Globus pallidus (tissue), 1 donor: Measurements from ENCODE around the gene GGACT.

Experiments
- DNase-seq: peaks from one replicate; pipeline ENCODE4 v3.0.0-alpha.2; 2015; ENCODE audit warnings: low spot score

Gene GGACT

GRCh38 chr13:100513171-100513570 lies 75.4 kb downstream of the GGACT start:
- DNase-seq = no peak

DNA sequence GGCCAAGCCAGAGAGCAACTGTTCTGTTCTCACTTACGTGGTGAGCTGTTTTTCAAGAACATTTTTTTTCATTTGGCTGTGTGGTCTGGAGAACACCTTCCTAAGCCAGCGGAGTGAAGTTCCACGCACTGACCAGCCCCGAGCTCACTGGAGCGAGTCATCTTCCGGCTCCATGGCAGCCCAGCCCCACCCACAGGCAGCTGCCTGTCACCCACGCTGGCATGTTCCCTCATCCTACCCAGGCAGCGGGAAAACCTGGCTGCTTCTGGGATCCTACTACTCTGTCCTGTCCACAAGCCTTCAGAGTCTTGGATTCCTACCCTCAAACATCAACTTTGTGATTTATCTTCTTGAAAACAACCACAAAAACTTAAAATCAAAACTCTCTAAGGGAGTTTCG lies 76.2 kb downstream of the GGACT start:
- DNase-seq = no peak

DNA sequence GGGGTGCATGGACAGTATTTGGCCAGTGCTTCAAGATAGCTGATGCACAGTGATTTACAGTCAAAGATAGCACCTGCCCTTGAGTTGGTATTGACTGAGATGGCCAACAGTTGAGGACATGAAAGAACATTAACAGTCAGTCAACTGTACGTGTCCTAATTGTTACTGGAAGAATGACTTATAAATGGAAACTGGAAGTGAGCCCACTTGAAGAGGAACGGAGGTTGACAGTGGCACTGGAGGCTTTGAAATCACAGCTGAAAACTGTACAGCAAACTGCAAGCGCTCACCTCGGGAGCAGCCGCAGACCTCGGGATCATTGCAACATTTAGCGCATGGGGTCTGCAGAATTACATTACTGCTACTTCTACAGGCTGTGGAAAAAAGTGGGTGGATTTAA lies 77.1 kb downstream of the GGACT start:
- no peak for DNase-seq

- DNase-seq = no peak
Measured at GRCh38 chr13:100510208-100510957, 78.2 kb downstream of the GGACT start.

- DNase-seq = no peak
Measured at GRCh38 chr13:100508996-100509395, 79.6 kb downstream of the GGACT start.

DNA sequence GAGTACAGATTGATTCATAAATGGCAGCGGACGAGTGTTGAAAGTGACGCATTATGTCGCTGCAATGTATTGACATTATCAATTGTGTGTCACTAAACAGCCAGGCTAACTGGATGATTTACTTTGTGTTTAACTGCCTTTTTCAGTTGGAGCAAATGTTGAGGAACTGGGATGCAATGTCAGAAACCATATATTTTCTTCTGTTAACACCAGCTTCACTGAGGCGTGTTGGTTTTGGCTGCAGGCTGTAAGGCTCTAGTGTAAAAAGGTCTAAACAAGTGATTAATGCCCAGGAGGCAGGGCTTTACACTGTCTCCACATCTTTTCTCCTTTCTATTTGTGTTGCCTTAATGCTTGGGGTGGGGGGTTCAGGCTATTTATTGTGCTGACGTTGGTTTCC lies 80.1 kb downstream of the GGACT start:
- DNase-seq = no peak

DNA sequence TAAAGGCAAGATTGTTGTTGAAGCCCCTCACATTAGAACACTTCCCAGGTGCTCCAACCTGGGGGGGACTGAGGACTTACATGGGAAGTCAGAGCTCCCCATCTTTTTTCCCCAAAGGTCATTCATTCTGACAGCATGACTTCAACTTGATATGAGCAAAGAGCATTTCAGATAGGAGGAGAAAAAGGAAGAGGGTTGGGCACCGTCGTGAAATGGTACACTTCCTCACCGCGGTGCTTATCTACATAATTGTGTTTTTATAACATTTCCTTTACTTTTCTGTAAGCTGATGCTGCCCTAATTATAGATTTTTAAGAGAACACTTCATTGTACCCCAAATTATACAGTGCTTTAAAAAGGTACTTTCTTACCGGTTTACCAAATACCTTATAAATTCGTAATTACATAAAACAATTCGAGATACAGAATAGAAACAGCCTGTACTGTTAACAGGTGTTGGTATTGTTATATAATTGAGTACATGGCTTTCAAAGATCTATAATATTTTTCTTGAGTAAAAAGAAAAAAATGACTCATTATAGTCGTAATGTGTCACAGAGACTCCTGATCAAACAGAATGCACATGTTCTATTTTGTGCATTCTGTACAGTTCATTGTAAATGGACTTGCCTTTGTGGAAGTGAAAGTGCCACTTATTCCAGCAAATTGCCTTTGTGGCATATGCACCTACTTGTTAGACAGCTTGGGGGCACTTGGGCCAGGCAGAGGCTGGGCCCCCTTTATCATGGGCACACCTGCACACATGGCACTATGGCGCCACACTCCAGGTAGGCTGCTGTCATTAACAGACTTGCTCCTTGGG lies 81.8 kb downstream of the GGACT start:
- no peak for DNase-seq

DNA sequence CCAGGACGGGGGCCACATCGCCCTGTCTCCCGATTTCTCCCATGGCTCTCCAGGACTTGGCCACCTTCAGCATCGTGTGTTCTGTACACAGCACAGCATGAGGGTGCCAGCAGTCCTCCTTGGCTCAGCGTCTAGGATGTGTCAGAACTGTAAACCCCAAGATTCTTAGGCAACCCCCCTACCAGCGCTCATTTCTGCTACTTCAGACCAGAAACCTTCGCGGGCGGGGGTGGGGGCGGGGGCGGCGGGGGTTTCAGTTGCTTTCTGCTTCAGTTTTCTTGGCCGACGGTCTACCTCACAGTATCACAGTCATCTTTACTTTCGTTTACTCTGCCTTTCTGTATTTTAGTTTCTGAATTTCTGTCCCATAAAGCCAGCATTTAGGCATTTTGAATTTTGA lies 82.4 kb downstream of the GGACT start:
- DNase-seq = no peak

DNA sequence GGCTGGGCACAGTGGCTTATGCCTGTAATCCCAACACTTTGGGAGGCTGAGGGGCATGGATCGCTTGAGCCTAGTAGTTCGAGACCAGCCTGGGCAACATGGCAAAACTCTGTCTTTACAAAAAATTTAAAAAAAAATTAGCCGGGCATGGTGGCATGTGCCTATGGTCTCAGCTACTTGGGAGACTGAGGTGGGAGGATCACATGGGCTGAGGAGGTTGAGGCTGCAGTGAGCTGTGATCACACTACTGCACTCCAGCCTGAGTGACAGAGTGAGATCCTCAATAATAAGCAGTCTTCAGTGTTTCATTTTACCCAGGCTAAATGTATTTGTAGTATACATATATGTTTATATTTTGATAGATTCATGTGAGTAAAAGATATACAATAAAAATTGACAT lies 85.0 kb downstream of the GGACT start:
- no peak for DNase-seq

GRCh38 chr13:100502446-100502845 lies 86.1 kb downstream of the GGACT start:
- DNase-seq = no peak

DNA sequence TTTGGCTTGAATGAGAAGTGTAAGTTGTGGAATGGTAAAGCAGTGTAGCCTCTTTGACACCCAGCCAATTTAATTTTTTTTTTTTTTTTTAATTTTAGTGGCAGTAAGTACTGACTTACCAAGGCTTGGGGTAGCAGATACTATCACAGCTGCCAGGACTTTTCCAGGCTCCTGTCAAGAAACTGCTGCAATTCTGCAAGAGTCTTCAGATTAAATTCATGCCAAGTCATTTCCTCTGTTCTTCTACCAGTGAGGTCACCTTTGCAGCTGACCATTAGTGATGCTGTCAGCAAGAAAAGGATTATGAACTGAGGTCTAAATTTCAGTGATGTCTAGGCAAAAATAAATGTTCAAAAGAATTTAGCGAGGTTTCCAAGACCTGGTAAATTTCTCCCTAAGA lies 91.2 kb downstream of the GGACT start:
- no peak for DNase-seq

DNA sequence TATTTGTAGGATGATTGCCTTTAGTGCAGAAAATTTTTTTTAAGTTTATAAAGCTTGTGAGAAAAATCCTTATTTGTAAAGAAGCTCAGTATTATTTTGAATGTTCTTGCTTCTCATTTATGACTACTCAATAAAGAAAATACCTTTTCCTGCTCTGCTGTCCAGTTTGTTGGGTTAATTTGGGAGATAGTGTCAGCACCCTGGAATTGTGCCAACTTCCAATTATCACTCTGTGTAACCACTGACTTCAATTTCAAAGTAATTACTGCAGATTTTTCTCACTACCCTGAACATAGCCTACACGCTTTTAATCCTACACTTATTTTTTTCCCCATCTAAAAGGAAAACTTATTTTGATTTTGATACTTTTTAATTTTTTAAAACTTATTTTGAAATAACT lies 93.1 kb downstream of the GGACT start:
- no peak for DNase-seq

DNA sequence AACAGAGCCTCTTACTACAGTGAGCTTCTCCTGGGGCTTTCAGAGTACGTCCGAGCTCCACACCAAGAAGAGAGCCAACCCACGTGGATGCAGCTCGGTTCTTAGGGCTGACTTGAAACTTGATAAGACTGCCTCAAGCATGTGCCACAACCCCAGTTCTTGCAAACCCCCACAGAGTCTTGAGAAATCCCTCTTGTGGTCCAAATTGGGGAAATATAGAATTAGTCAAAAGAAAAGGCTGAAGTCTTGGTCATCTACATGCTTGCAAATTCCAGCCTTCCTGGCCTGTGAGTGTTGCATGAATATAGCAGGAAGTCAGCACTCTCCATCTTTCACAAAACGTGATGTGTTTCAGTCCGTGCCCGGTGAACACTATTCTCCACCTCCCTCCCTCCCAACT lies 95.2 kb downstream of the GGACT start:
- no peak for DNase-seq

- DNase-seq = peak; percentile 16
Measured at GRCh38 chr13:100491164-100491842, 97.3 kb downstream of the GGACT start.

DNA sequence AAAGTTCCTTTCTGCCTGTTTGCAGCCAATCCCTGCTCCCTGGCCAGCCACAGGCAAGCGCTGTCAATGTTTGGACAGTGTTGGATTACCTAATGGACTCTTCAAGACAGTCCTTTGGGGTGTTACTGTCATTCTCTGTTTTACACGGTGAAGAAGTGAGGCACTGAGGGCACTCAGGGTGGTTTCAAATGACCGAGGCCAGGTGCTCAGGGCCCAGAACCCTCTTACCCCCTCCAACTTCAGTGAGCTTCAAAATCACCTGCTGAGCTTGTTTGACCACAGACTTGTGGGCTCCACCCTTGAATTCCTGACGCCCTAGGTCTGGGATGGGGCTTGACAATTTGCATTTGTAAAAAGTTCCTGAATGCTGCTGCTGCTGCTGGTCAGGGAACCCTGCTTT lies 97.9 kb downstream of the GGACT start:
- no peak for DNase-seq

- no peak for DNase-seq
Measured at GRCh38 chr13:100485265-100485664, 103.3 kb downstream of the GGACT start.

DNA sequence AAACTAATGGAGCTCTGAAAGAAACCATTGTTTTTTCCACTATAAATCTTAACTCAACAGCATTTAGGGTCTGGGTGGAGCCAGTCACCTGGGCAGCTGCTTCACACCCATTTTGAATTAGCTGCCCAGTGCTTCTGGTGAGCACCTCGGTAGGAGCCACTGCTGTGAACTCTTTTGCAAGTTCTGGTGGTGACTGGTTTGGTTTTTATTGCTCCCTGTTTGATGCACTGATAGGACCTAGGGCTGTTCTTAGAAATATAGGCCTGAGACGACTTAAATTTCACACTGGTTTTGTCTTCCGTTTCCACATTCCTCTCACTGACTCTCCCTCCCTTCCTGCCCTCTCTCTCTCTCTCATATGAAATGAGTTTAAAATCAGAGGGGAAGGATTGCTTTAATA lies 103.9 kb downstream of the GGACT start:
- DNase-seq = no peak

- DNase-seq = no peak
Measured at GRCh38 chr13:100483841-100484381, 104.7 kb downstream of the GGACT start.

- DNase-seq = no peak
Measured at GRCh38 chr13:100483139-100483538, 105.5 kb downstream of the GGACT start.

- no peak for DNase-seq
Measured at GRCh38 chr13:100480676-100481075, 107.9 kb downstream of the GGACT start.
